HG03139 (cell line): ENCODE results near the gene MAST3.

Source experiments
- ATAC-seq: cut with Tn5 transposase; IDR thresholded peaks from one replicate; pipeline ENCODE4 v1.9.1; 2021; ENCODE audit not compliant: unreplicated experiment

MAST3 gene

GRCh38 chr19:18097217-18097992 lies at the start of gene MAST3:
Gene MAST3, plus strand, starts transcription at chr19:18097778. Its CDS starts 15 bp downstream, at chr19:18097793.
- ATAC-seq = peak; percentile 48

- ATAC-seq = no peak
These were observed 48.2 kb upstream of the MAST3 start for GRCh38 chr19:18049385-18049784.

GRCh38 chr19:18051887-18052286 lies 45.7 kb upstream of the MAST3 start:
- ATAC-seq = no peak

GRCh38 chr19:18053576-18054219 lies 43.9 kb upstream of the MAST3 start:
- ATAC-seq = no peak

- ATAC-seq = no peak
These were observed 41.6 kb upstream of the MAST3 start for GRCh38 chr19:18055967-18056366.

GRCh38 chr19:18057557-18057956 lies 40.0 kb upstream of the MAST3 start:
- ATAC-seq = no peak

- no peak for ATAC-seq
These were observed 39.2 kb upstream of the MAST3 start for GRCh38 chr19:18058208-18059009.

GRCh38 chr19:18059297-18059696 lies 38.3 kb upstream of the MAST3 start:
- ATAC-seq = no peak

GRCh38 chr19:18059902-18060301 lies 37.7 kb upstream of the MAST3 start:
- ATAC-seq = no peak

- ATAC-seq = no peak
These were observed 37.1 kb upstream of the MAST3 start for GRCh38 chr19:18060472-18060871.

GRCh38 chr19:18062028-18062427 lies 35.5 kb upstream of the MAST3 start:
- no peak for ATAC-seq

- ATAC-seq = no peak
These were observed 34.1 kb upstream of the MAST3 start for GRCh38 chr19:18063463-18063862.

GRCh38 chr19:18065173-18065495 lies 32.4 kb upstream of the MAST3 start:
- no peak for ATAC-seq

GRCh38 chr19:18068395-18068794 lies 29.2 kb upstream of the MAST3 start:
- no peak for ATAC-seq

- ATAC-seq = no peak
These were observed 28.2 kb upstream of the MAST3 start for GRCh38 chr19:18069383-18069782.

GRCh38 chr19:18070181-18070580 lies 27.4 kb upstream of the MAST3 start:
- no peak for ATAC-seq

GRCh38 chr19:18072335-18072734 lies 25.2 kb upstream of the MAST3 start:
- ATAC-seq = no peak

- ATAC-seq = no peak
These were observed 24.4 kb upstream of the MAST3 start for GRCh38 chr19:18073197-18073596.

GRCh38 chr19:18074192-18074591 lies 23.4 kb upstream of the MAST3 start:
- no peak for ATAC-seq

- no peak for ATAC-seq
These were observed 13.5 kb upstream of the MAST3 start for GRCh38 chr19:18083929-18084684.
